Natural killer cell treated with Interleukin-12 subunit alpha and Interleukin-12 subunit beta and Interleukin-15 and Interleukin-18, amount 100 ng/mL, for 72 hours (primary cell): ENCODE results near the gene RALGDS. TPM values are rescaled to one million over a fixed set of nuclear protein-coding genes. Genes with fewer than 3 reads are reported as not detected.

Experiments
- ATAC-seq, 2 donors: fragments of 150-1000 bp; cut with Tn5 transposase in 1 of 2; sonication (Bioruptor Pico), chemical (Tn5 transposase) in 1 of 2; 2 replicates each; pipeline ENCODE4 v1.10.0; 2021
- DNase-seq: peaks from one replicate; pipeline ENCODE4 v3.0.0; 2022; ENCODE audit warnings: low spot score
- H3K27ac Mint-ChIP-seq, 2 donors: 1 replicate in 1 of 2; 2 replicates in 1 of 2; pipeline ENCODE4 v1.8.0; 2022; ENCODE audit warnings: mixed read lengths in 2 of 2, mild to moderate bottlenecking in 1 of 2, moderate library complexity in 1 of 2
- H3K27me3 Mint-ChIP-seq, 2 donors: 1 replicate in 1 of 2; 2 replicates in 1 of 2; pipeline ENCODE4 v1.8.0; 2022; ENCODE audit warnings: mixed read lengths in 2 of 2
- H3K36me3 Mint-ChIP-seq: one replicate; pipeline ENCODE4 v1.8.0; 2022; ENCODE audit warnings: mixed read lengths
- H3K4me1 Mint-ChIP-seq, 2 donors: 1 replicate in 1 of 2; 2 replicates in 1 of 2; pipeline ENCODE4 v1.8.0; 2022; ENCODE audit warnings: low read depth in 2 of 2, mixed read lengths in 2 of 2, mild to moderate bottlenecking in 1 of 2
- H3K4me3 Mint-ChIP-seq: one replicate; pipeline ENCODE4 v1.8.0; 2022; ENCODE audit warnings: mixed read lengths
- H3K9me3 Mint-ChIP-seq: 2 replicates; pipeline ENCODE4 v1.8.0; 2022; ENCODE audit warnings: mixed read lengths
- total RNA-seq, 2 donors: library from RNA; stranded (reverse); gene quantifications; one replicate each; pipeline ENCODE4 v1.2.3, GENCODE V29; 2022

RALGDS gene
- total RNA-seq, 2 donors from 2014 or later = 138 to 159 TPM

GRCh38 chr9:133160742-133161546, 39.9 kb upstream of the RALGDS start:
- Mint-ChIP-seq H3K9me3 (no peaks in the 10 kb centered on the region), H3K36me3 (no peaks in the 10 kb centered on the region), H3K27me3 (peaks cover 6 to 17% of the 10 kb centered on the region in 2 donors), H3K27ac (no peak overlapping the region), H3K4me3 (no peak overlapping the region), H3K4me1 (peaks cover 0 to 5% of the 10 kb centered on the region in 2 donors)
- ATAC-seq = peak; percentile 51 to 70
- DNase-seq = no peak

GRCh38 chr9:133158695-133159094, 37.7 kb upstream of the RALGDS start:
- no peaks in the 10 kb centered on the region for H3K36me3 Mint-ChIP-seq
- H3K4me1 Mint-ChIP-seq = peaks cover 0 to 5% of the 10 kb centered on the region in 2 donors
- H3K4me3 Mint-ChIP-seq = no peak overlapping the region
- H3K27me3 Mint-ChIP-seq = peaks cover 6 to 17% of the 10 kb centered on the region in 2 donors
- ATAC-seq = no peak
- no peak for DNase-seq
- no peak overlapping the region for H3K27ac Mint-ChIP-seq
- no peaks in the 10 kb centered on the region for H3K9me3 Mint-ChIP-seq

GRCh38 chr9:133155156-133155555, 34.1 kb upstream of the RALGDS start:
- Mint-ChIP-seq H3K4me3 (no peak overlapping the region), H3K4me1 (no peaks in the 10 kb centered on the region), H3K27me3 (peaks cover 0 to 7% of the 10 kb centered on the region in 2 donors), H3K9me3 (no peaks in the 10 kb centered on the region), H3K36me3 (no peaks in the 10 kb centered on the region), H3K27ac (no peak overlapping the region)
- ATAC-seq (no peak), DNase-seq (no peak)

- DNase-seq = no peak
- H3K4me1 Mint-ChIP-seq = no peaks in the 10 kb centered on the region
- no peak overlapping the region for H3K4me3 Mint-ChIP-seq
- no peak overlapping the region for H3K27ac Mint-ChIP-seq
- peaks cover 0 to under 1% of the 10 kb centered on the region in 2 donors for H3K27me3 Mint-ChIP-seq
- no peaks in the 10 kb centered on the region for H3K36me3 Mint-ChIP-seq
- H3K9me3 Mint-ChIP-seq = no peaks in the 10 kb centered on the region
- no peak for ATAC-seq
These were observed 33.3 kb upstream of the RALGDS start for GRCh38 chr9:133154097-133154989.

- H3K4me3 Mint-ChIP-seq = no peak overlapping the region
These were observed 32.4 kb upstream of the RALGDS start for GRCh38 chr9:133153227-133154096.

GRCh38 chr9:133151601-133152525, 30.8 kb upstream of the RALGDS start:
- Mint-ChIP-seq H3K36me3 (no peaks in the 10 kb centered on the region), H3K9me3 (no peaks in the 10 kb centered on the region), H3K27me3 (no peaks in the 10 kb centered on the region), H3K27ac (no peak overlapping the region), H3K4me1 (peaks cover 13 to 15% of the 10 kb centered on the region in 2 donors), H3K4me3 (no peak overlapping the region)
- DNase-seq = no peak
- ATAC-seq = no peak

More at GRCh38 chr9:133153227-133154096, 32.4 kb upstream of the RALGDS start:
- ATAC-seq (no peak), DNase-seq (no peak)
- no peak overlapping the region for H3K27ac Mint-ChIP-seq
- H3K36me3 Mint-ChIP-seq = no peaks in the 10 kb centered on the region
- no peaks in the 10 kb centered on the region for H3K27me3 Mint-ChIP-seq
- no peaks in the 10 kb centered on the region for H3K9me3 Mint-ChIP-seq
- H3K4me1 Mint-ChIP-seq = peaks cover under 1 to 2% of the 10 kb centered on the region in 2 donors

- Mint-ChIP-seq H3K4me3 (no peak overlapping the region), H3K36me3 (no peaks in the 10 kb centered on the region), H3K27ac (no peak overlapping the region), H3K27me3 (no peaks in the 10 kb centered on the region), H3K9me3 (no peaks in the 10 kb centered on the region), H3K4me1 (peaks cover 13 to 15% of the 10 kb centered on the region in 2 donors)
- DNase-seq (no peak), ATAC-seq (no peak)
These were observed 30.0 kb upstream of the RALGDS start for GRCh38 chr9:133151041-133151440.

GRCh38 chr9:133149130-133150015, 28.3 kb upstream of the RALGDS start:
- peak overlapping the region; percentile 63 for H3K4me3 Mint-ChIP-seq

GRCh38 chr9:133148199-133149129, 27.4 kb upstream of the RALGDS start:
- Mint-ChIP-seq H3K9me3 (no peaks in the 10 kb centered on the region), H3K4me3 (peak overlapping the region; percentile 99), H3K27me3 (no peaks in the 10 kb centered on the region), H3K4me1 (peaks cover 34 to 37% of the 10 kb centered on the region in 2 donors), H3K36me3 (no peaks in the 10 kb centered on the region), H3K27ac (peak overlapping the region; percentile 83 to 87)
- peak; percentile 0 to 32 for ATAC-seq
- DNase-seq = peak; percentile 76

More at GRCh38 chr9:133149130-133150015, 28.3 kb upstream of the RALGDS start:
- Mint-ChIP-seq H3K36me3 (no peaks in the 10 kb centered on the region), H3K4me1 (peaks cover 27 to 30% of the 10 kb centered on the region in 2 donors), H3K27ac (peak overlapping the region in 1 of 2 donors; percentile 53), H3K9me3 (no peaks in the 10 kb centered on the region), H3K27me3 (no peaks in the 10 kb centered on the region)
- DNase-seq (peak; percentile 89), ATAC-seq (peak; percentile 81 to 83)

GRCh38 chr9:133147412-133148198, 26.6 kb upstream of the RALGDS start:
- ATAC-seq = no peak
- Mint-ChIP-seq H3K4me3 (peak overlapping the region; percentile 99), H3K27me3 (no peaks in the 10 kb centered on the region), H3K9me3 (no peaks in the 10 kb centered on the region), H3K36me3 (no peaks in the 10 kb centered on the region), H3K27ac (peak overlapping the region; percentile 83 to 87), H3K4me1 (peaks cover 37 to 38% of the 10 kb centered on the region in 2 donors)
- DNase-seq = peak; percentile 81
